ENCODE measurements around the gene ANXA10.
"Not testable (repeated sequence)": the region's sequence is repeated elsewhere in the genome, so short reads cannot be mapped to it uniquely, and the experiment has no call there.

The ANXA10 gene

GRCh38 chr4:168113059-168113458 lies 20.7 kb downstream of the ANXA10 start:
- not testable (repeated sequence) for H3K4me3 ChIP-seq (ENCODE audit: low read length); H3K4me1 ChIP-seq (ENCODE audit: control insufficient read depth, insufficient read depth, low read length); H3K9me3 ChIP-seq (ENCODE audit: control insufficient read depth, insufficient read depth, low read length); H3K27me3 ChIP-seq (ENCODE audit: control insufficient read depth, insufficient read depth, low read length); H3K27ac ChIP-seq (ENCODE audit: low read length); H3K36me3 ChIP-seq (ENCODE audit: control insufficient read depth, insufficient read depth, low read length); DNase-seq (ENCODE audit: low read depth, low spot score)
- WGBS (ENCODE audit: insufficient coverage, insufficient read length), result no CpG with 5 or more reads among the region's 1 CpG

GRCh38 chr4:168118116-168118655 lies 25.8 kb downstream of the ANXA10 start:
- no peak for DNase-seq (ENCODE audit: low read depth, low spot score)
- no peak overlapping the region for H3K4me3 ChIP-seq (ENCODE audit: low read length)
- no peak overlapping the region for H3K27ac ChIP-seq (ENCODE audit: low read length)
- no peaks in the 10 kb centered on the region for H3K9me3 ChIP-seq (ENCODE audit: control insufficient read depth, insufficient read depth, low read length)
- H3K4me1 ChIP-seq (ENCODE audit: control insufficient read depth, insufficient read depth, low read length), result peaks cover 2% of the 10 kb centered on the region; the same call in 1 of the 2 replicates
- no CpG with 5 or more reads among the region's 1 CpG for WGBS (ENCODE audit: insufficient coverage, insufficient read length)
- H3K36me3 ChIP-seq (ENCODE audit: control insufficient read depth, insufficient read depth, low read length), result no peaks in the 10 kb centered on the region
- no peaks in the 10 kb centered on the region for H3K27me3 ChIP-seq (ENCODE audit: control insufficient read depth, insufficient read depth, low read length)

- DNase-seq (ENCODE audit: low read depth, low spot score), result no peak
- Histone ChIP-seq H3K4me3 (ENCODE audit: low read length) (no peak overlapping the region), H3K9me3 (ENCODE audit: control insufficient read depth, insufficient read depth, low read length) (no peaks in the 10 kb centered on the region), H3K27me3 (ENCODE audit: control insufficient read depth, insufficient read depth, low read length) (no peaks in the 10 kb centered on the region), H3K36me3 (ENCODE audit: control insufficient read depth, insufficient read depth, low read length) (no peaks in the 10 kb centered on the region), H3K27ac (ENCODE audit: low read length) (no peak overlapping the region), H3K4me1 (ENCODE audit: control insufficient read depth, insufficient read depth, low read length) (peaks cover 2% of the 10 kb centered on the region; the same call in 1 of the 2 replicates)
- no CpG with 5 or more reads among the region's 1 CpG for WGBS (ENCODE audit: insufficient coverage, insufficient read length)
Measured at GRCh38 chr4:168119100-168119499, 26.8 kb downstream of the ANXA10 start.

GRCh38 chr4:168119890-168120289 lies 27.6 kb downstream of the ANXA10 start:
- DNase-seq (ENCODE audit: low read depth, low spot score), result no peak
- Histone ChIP-seq H3K36me3 (ENCODE audit: control insufficient read depth, insufficient read depth, low read length) (no peaks in the 10 kb centered on the region), H3K4me3 (ENCODE audit: low read length) (no peak overlapping the region), H3K9me3 (ENCODE audit: control insufficient read depth, insufficient read depth, low read length) (no peaks in the 10 kb centered on the region), H3K4me1 (ENCODE audit: control insufficient read depth, insufficient read depth, low read length) (peaks cover 2% of the 10 kb centered on the region; the same call in 1 of the 2 replicates), H3K27ac (ENCODE audit: low read length) (no peak overlapping the region), H3K27me3 (ENCODE audit: control insufficient read depth, insufficient read depth, low read length) (no peaks in the 10 kb centered on the region)
- no CpG with 5 or more reads among the region's 3 CpGs for WGBS (ENCODE audit: insufficient coverage, insufficient read length)

DNA sequence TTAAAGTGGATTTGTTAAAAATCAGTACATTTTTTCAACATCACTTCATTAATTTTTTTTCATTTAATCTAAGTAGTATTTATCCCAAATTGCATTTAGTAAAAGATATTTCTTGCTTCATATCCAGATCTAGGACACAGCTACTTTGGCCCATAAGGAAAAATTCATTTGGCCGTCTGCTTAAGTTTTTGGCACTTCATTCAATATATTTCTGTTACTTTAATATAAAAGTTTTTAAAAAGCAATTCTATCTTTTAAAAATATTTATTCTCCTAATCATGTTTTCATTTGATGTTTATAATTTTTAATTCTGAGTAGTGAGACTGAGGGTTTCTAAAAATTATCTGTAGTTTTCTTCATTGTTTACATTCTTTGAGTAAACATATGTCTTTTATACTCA lies 28.5 kb downstream of the ANXA10 start:
- no peaks in the 10 kb centered on the region for H3K27me3 ChIP-seq (ENCODE audit: control insufficient read depth, insufficient read depth, low read length)
- H3K4me1 ChIP-seq (ENCODE audit: control insufficient read depth, insufficient read depth, low read length), result peaks cover 2% of the 10 kb centered on the region; the same call in 1 of the 2 replicates
- no peaks in the 10 kb centered on the region for H3K36me3 ChIP-seq (ENCODE audit: control insufficient read depth, insufficient read depth, low read length)
- no peak overlapping the region for H3K4me3 ChIP-seq (ENCODE audit: low read length)
- no peak for DNase-seq (ENCODE audit: low read depth, low spot score)
- no CpG with 5 or more reads among the region's 1 CpG for WGBS (ENCODE audit: insufficient coverage, insufficient read length)
- no peaks in the 10 kb centered on the region for H3K9me3 ChIP-seq (ENCODE audit: control insufficient read depth, insufficient read depth, low read length)
- no peak overlapping the region for H3K27ac ChIP-seq (ENCODE audit: low read length)

GRCh38 chr4:168124008-168124641 lies 31.8 kb downstream of the ANXA10 start:
- Histone ChIP-seq H3K27me3 (ENCODE audit: control insufficient read depth, insufficient read depth, low read length) (no peaks in the 10 kb centered on the region), H3K27ac (ENCODE audit: low read length) (no peak overlapping the region), H3K36me3 (ENCODE audit: control insufficient read depth, insufficient read depth, low read length) (no peaks in the 10 kb centered on the region), H3K4me3 (ENCODE audit: low read length) (no peak overlapping the region), H3K9me3 (ENCODE audit: control insufficient read depth, insufficient read depth, low read length) (no peaks in the 10 kb centered on the region), H3K4me1 (ENCODE audit: control insufficient read depth, insufficient read depth, low read length) (no peaks in the 10 kb centered on the region)
- WGBS (ENCODE audit: insufficient coverage, insufficient read length), result no CpG with 5 or more reads among the region's 5 CpGs
- DNase-seq (ENCODE audit: low read depth, low spot score), result no peak

DNA sequence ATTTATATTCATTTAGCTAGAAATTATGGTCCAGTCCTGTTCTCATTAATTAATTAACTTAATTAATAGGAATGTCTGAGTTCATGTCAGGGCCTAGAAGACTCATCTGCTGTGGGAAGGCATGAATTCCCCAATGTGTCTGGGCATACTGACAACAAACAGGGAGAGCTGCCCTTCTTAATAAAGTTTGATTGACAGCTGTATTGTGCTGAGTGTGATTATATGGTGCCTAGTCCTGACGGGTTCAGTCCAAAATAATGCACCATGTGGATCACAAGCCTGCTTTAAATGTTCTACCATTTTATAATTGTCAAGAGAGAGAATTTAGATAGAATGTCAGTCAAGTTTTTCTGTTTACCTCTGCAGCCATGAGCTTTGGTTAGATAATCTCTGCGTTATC lies 34.6 kb downstream of the ANXA10 start:
- WGBS (ENCODE audit: insufficient coverage, insufficient read length), result no CpG with 5 or more reads among the region's 2 CpGs
- no peaks in the 10 kb centered on the region for H3K36me3 ChIP-seq (ENCODE audit: control insufficient read depth, insufficient read depth, low read length)
- H3K27ac ChIP-seq (ENCODE audit: low read length), result no peak overlapping the region

GRCh38 chr4:168128601-168129000 lies 36.3 kb downstream of the ANXA10 start:
- Histone ChIP-seq H3K27me3 (ENCODE audit: control insufficient read depth, insufficient read depth, low read length) (no peaks in the 10 kb centered on the region), H3K36me3 (ENCODE audit: control insufficient read depth, insufficient read depth, low read length) (no peaks in the 10 kb centered on the region), H3K4me1 (ENCODE audit: control insufficient read depth, insufficient read depth, low read length) (no peaks in the 10 kb centered on the region), H3K27ac (ENCODE audit: low read length) (no peak overlapping the region), H3K9me3 (ENCODE audit: control insufficient read depth, insufficient read depth, low read length) (no peaks in the 10 kb centered on the region), H3K4me3 (ENCODE audit: low read length) (no peak overlapping the region)
- DNase-seq (ENCODE audit: low read depth, low spot score), result no peak

More for the DNA sequence above, 34.6 kb downstream of the ANXA10 start:
- Histone ChIP-seq H3K9me3 (ENCODE audit: control insufficient read depth, insufficient read depth, low read length) (no peaks in the 10 kb centered on the region), H3K4me1 (ENCODE audit: control insufficient read depth, insufficient read depth, low read length) (no peaks in the 10 kb centered on the region), H3K4me3 (ENCODE audit: low read length) (no peak overlapping the region), H3K27me3 (ENCODE audit: control insufficient read depth, insufficient read depth, low read length) (no peaks in the 10 kb centered on the region)
- no peak for DNase-seq (ENCODE audit: low read depth, low spot score)

DNA sequence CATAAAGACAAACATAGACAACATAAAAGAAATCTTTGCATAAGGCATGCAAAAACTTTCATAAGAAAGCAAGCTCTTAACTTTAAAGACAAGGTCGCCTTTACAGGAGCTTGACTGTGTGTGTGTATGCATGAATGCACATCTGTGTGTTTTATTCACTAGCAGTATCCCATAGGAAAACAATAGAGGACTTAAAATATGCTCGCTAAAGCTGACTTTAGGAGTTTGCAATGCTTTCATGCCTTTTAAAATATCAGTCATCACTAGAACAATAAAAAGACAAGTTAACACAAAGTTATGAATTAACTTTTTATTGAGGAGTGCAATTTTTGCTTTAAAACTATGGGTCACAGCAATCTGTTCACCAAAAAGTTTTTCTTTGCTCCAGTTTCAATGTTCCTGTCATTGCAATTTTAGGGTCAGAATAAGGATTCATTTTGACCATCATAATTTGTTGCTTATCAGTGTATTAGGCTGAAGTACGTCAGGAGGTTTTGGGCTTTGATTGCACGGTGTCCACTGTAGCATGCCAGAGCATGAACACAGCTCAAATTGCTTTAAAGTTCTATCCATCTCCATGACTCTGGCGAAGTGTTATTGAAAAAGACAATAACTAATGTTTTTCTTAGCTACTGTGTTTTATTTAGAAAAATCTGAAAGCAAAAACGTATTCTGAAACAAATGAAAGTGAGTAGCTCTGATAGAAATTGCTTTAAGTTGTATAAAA lies 36.9 kb downstream of the ANXA10 start:
- Histone ChIP-seq H3K36me3 (ENCODE audit: control insufficient read depth, insufficient read depth, low read length) (no peaks in the 10 kb centered on the region), H3K27ac (ENCODE audit: low read length) (no peak overlapping the region), H3K27me3 (ENCODE audit: control insufficient read depth, insufficient read depth, low read length) (no peaks in the 10 kb centered on the region), H3K9me3 (ENCODE audit: control insufficient read depth, insufficient read depth, low read length) (no peaks in the 10 kb centered on the region), H3K4me1 (ENCODE audit: control insufficient read depth, insufficient read depth, low read length) (no peaks in the 10 kb centered on the region), H3K4me3 (ENCODE audit: low read length) (no peak overlapping the region)
- no peak for DNase-seq (ENCODE audit: low read depth, low spot score)
- WGBS (ENCODE audit: insufficient coverage, insufficient read length), result no CpG with 5 or more reads among the region's 6 CpGs

DNA sequence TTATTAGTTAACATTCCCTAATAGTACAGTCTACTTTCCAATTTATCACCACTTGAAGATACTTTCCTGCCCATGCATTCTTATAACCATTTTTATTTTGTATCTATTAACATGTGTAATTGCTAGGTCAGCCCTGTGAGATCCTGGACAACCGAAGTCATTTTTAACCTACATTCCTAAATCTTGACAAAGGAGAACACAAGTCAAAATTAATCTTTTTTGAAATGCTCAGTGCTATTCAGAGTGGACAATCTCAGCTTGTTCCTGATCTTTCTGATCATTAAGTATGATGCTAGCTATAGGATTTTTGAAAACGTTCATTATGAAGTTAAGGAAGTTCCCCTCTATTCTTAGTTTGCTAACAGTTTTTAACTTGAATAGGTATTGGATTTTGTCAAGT lies 37.5 kb downstream of the ANXA10 start:
- Histone ChIP-seq H3K27ac (ENCODE audit: low read length) (no peak overlapping the region), H3K9me3 (ENCODE audit: control insufficient read depth, insufficient read depth, low read length) (no peaks in the 10 kb centered on the region), H3K27me3 (ENCODE audit: control insufficient read depth, insufficient read depth, low read length) (no peaks in the 10 kb centered on the region), H3K4me1 (ENCODE audit: control insufficient read depth, insufficient read depth, low read length) (no peaks in the 10 kb centered on the region), H3K36me3 (ENCODE audit: control insufficient read depth, insufficient read depth, low read length) (no peaks in the 10 kb centered on the region), H3K4me3 (ENCODE audit: low read length) (no peak overlapping the region)
- DNase-seq (ENCODE audit: low read depth, low spot score), result no peak
- no CpG with 5 or more reads among the region's 2 CpGs for WGBS (ENCODE audit: insufficient coverage, insufficient read length)

DNA sequence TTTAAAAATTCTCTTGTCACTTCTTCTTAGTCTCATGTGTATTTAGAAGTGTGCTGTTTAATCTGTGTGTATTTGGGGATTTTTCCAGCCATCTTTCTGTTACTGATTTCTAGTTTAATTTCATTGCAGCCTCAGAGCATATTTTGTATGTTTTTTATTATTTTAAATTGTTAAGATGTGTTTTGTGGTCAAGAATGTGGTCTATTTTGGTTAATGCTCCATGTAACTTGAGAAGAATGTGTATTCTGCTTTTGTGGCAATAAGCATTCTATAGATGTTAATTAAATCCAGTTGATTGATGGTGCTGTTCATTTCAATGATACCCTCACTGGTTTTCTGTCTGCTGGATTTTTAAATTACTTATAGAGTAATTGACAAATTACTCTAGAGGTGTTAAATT lies 38.9 kb downstream of the ANXA10 start:
- no peak for DNase-seq (ENCODE audit: low read depth, low spot score)
- H3K4me1 ChIP-seq (ENCODE audit: control insufficient read depth, insufficient read depth, low read length), result no peaks in the 10 kb centered on the region
- H3K27ac ChIP-seq (ENCODE audit: low read length), result no peak overlapping the region
- no peak overlapping the region for H3K4me3 ChIP-seq (ENCODE audit: low read length)
- no peaks in the 10 kb centered on the region for H3K9me3 ChIP-seq (ENCODE audit: control insufficient read depth, insufficient read depth, low read length)
- H3K27me3 ChIP-seq (ENCODE audit: control insufficient read depth, insufficient read depth, low read length), result no peaks in the 10 kb centered on the region
- no peaks in the 10 kb centered on the region for H3K36me3 ChIP-seq (ENCODE audit: control insufficient read depth, insufficient read depth, low read length)

Measured in iPS DF 6.9 (cell line).